ENCODE results near the gene EGFR. TPM values are rescaled to one million over a fixed set of nuclear protein-coding genes. Genes with fewer than 3 reads are reported as not detected.

The EGFR gene
- total and polyA plus RNA-seq, 9 donors, result 13.0 to 54.6 (median 41.7) TPM

- 83% methylated on average over 13 of the region's 13 CpGs for WGBS, 3 donors
- no peak for TF ChIP-seq POLR2A (IDR thresholded peaks at IDR 0.05)
- TF ChIP-seq CTCF (IDR thresholded peaks at IDR 0.05), result no peak
- no peak for TF ChIP-seq EP300 (IDR thresholded peaks at IDR 0.05)
- H3K4me1 ChIP-seq (ENCODE audit: insufficient read depth), result peaks cover 3% of the 10 kb centered on the region
- DNase-seq, result no peak
- no peaks in the 10 kb centered on the region for H3K27me3 ChIP-seq
- H3K27ac ChIP-seq, result no peak overlapping the region
- no peaks in the 10 kb centered on the region for H3K9me3 ChIP-seq
- no peak overlapping the region for H3K4me3 ChIP-seq
- no peaks in the 10 kb centered on the region for H3K36me3 ChIP-seq
- intact Hi-C loops (cut with DNase I), result no loop called here
Measured at GRCh38 chr7:55142919-55143600, 124.2 kb downstream of the EGFR start.

- Histone ChIP-seq H3K4me3 (no peak overlapping the region), H3K27ac (no peak overlapping the region), H3K9me3 (no peaks in the 10 kb centered on the region), H3K4me1 (ENCODE audit: insufficient read depth) (peaks cover 3% of the 10 kb centered on the region), H3K27me3 (no peaks in the 10 kb centered on the region), H3K36me3 (no peaks in the 10 kb centered on the region)
- 89 to 93% (median 90%) methylated on average over 25 of the region's 25 CpGs for WGBS, 3 donors
- no peak for DNase-seq
- intact Hi-C loops (cut with DNase I), result no loop called here
- TF ChIP-seq CTCF (IDR thresholded peaks at IDR 0.05) (no peak), POLR2A (IDR thresholded peaks at IDR 0.05) (no peak), EP300 (IDR thresholded peaks at IDR 0.05) (no peak)
Measured at GRCh38 chr7:55144333-55145317, 125.8 kb downstream of the EGFR start.

- Histone ChIP-seq H3K36me3 (no peaks in the 10 kb centered on the region), H3K4me1 (ENCODE audit: insufficient read depth) (no peaks in the 10 kb centered on the region), H3K27me3 (no peaks in the 10 kb centered on the region), H3K27ac (no peak overlapping the region), H3K9me3 (no peaks in the 10 kb centered on the region), H3K4me3 (no peak overlapping the region)
- 80 to 88% (median 85%) methylated on average over 4 of the region's 4 CpGs for WGBS, 3 donors
- TF ChIP-seq CTCF (IDR thresholded peaks at IDR 0.05) (no peak), EP300 (IDR thresholded peaks at IDR 0.05) (no peak), POLR2A (IDR thresholded peaks at IDR 0.05) (no peak)
- DNase-seq, result no peak
- intact Hi-C loops (cut with DNase I), result no loop called here
Measured at GRCh38 chr7:55145606-55146005, 126.8 kb downstream of the EGFR start.

- H3K4me1 ChIP-seq (ENCODE audit: insufficient read depth), result no peaks in the 10 kb centered on the region
- no peaks in the 10 kb centered on the region for H3K9me3 ChIP-seq
- no peaks in the 10 kb centered on the region for H3K36me3 ChIP-seq
- 93 to 96% (median 93%) methylated on average over 8 of the region's 8 CpGs for WGBS, 3 donors
- DNase-seq, result no peak
- TF ChIP-seq EP300 (IDR thresholded peaks at IDR 0.05) (no peak), POLR2A (IDR thresholded peaks at IDR 0.05) (no peak), CTCF (IDR thresholded peaks at IDR 0.05) (no peak)
- intact Hi-C loops (cut with DNase I), result no loop called here
- H3K27ac ChIP-seq, result no peak overlapping the region
- H3K4me3 ChIP-seq, result no peak overlapping the region
- H3K27me3 ChIP-seq, result no peaks in the 10 kb centered on the region
Measured at GRCh38 chr7:55147101-55147500, 128.3 kb downstream of the EGFR start.
